HG02981 (cell line): ENCODE measurements around the gene DLST.

Experiments
- ATAC-seq: cut with Tn5 transposase; IDR thresholded peaks from one replicate; pipeline ENCODE4 v1.9.1; 2021; ENCODE audit warnings: mild to moderate bottlenecking, moderate library complexity; ENCODE audit not compliant: unreplicated experiment

The DLST gene

GRCh38 chr14:74952697-74953484 lies 71.2 kb downstream of the DLST start:
- ATAC-seq, result no peak
